ENCODE data around the gene EMC9.

GRCh38 chr14:24150993-24151392, 9.6 kb upstream of the EMC9 start:
- TF ChIP-seq CTCF (IDR thresholded peaks at IDR 0.05) (no peak), EZH2 (IDR thresholded peaks at IDR 0.05) (no peak), EZH2phosphoT487 (IDR thresholded peaks at IDR 0.05) (no peak)
